Stomach (tissue), 4 donors: ENCODE data around the gene CYP4F8.

Source experiments
- CTCF ChIP-seq, 7 experiments: fragments of 450-650 bp in 4 of 7; fragments of 200-600 bp in 3 of 7; sonication (generic) in 3 of 7; IDR thresholded peaks; one replicate each; pipeline ENCODE4 v1.5.1; 2016 to 2019; ENCODE audit warnings: antibody characterized with exemption in 7 of 7, control low read depth in 2 of 7, mild to moderate bottlenecking in 1 of 7
- POLR2A ChIP-seq, 4 donors: fragments of 450-650 bp; IDR thresholded peaks; one replicate each; pipeline ENCODE4 v1.6.1; 2016; ENCODE audit warnings: antibody characterized with exemption in 4 of 4, control low read depth in 2 of 4, mild to moderate bottlenecking in 1 of 4, moderate library complexity in 1 of 4
- POLR2AphosphoS5 ChIP-seq, 3 donors: sonication (generic); formaldehyde crosslinking; IDR thresholded peaks; one replicate each; pipeline ENCODE4 v1.6.1; 2016; ENCODE audit warnings: antibody characterized with exemption in 3 of 3

GRCh38 chr19:15575406-15575805 is 39.6 kb upstream of the CYP4F8 start:
- no peak for TF ChIP-seq CTCF (IDR thresholded peaks at IDR 0.05)
- no peak for TF ChIP-seq POLR2AphosphoS5 (IDR thresholded peaks at IDR 0.05)
- no peak for TF ChIP-seq POLR2A (IDR thresholded peaks at IDR 0.05)
